Gastroesophageal sphincter (tissue), 4 donors: Measurements from ENCODE around the gene HK2. TPM values are rescaled to one million over a fixed set of nuclear protein-coding genes. Genes with fewer than 3 reads are reported as not detected.

Experiments
- ATAC-seq: fragments of 150-250 bp; one replicate; pipeline ENCODE4 v1.9.1; 2016; ENCODE audit warnings: mild to moderate bottlenecking, moderate library complexity
- H3K27ac ChIP-seq, 4 donors: fragments of 200-600 bp; sonication (generic) in 3 of 4; 1 replicate in 3 of 4; 2 replicates in 1 of 4; pipeline ENCODE4 v1.5.1; 2016 to 2019
- H3K27me3 ChIP-seq: fragments of 200-600 bp; sonication (generic); one replicate; pipeline ENCODE4 v1.5.1; 2019
- H3K36me3 ChIP-seq, 2 donors: fragments of 200-600 bp; sonication (generic); one replicate each; pipeline ENCODE4 v1.5.1; 2019; ENCODE audit warnings: control low read depth in 1 of 2
- H3K4me1 ChIP-seq, 3 donors: fragments of 200-600 bp; sonication (generic); 1 replicate in 2 of 3; 2 replicates in 1 of 3; pipeline ENCODE4 v1.5.1; 2016 to 2019; ENCODE audit warnings: control low read depth in 2 of 3
- H3K4me3 ChIP-seq, 2 donors: fragments of 200-600 bp; sonication (generic); one replicate each; pipeline ENCODE4 v1.5.1; 2019; ENCODE audit warnings: mild to moderate bottlenecking in 1 of 2, moderate library complexity in 1 of 2
- H3K9me3 ChIP-seq, 3 donors: fragments of 200-600 bp; sonication (generic); one replicate each; pipeline ENCODE4 v1.5.1; 2017 to 2019; ENCODE audit warnings: control low read depth in 2 of 3
- CTCF ChIP-seq, 4 experiments: fragments of 200-600 bp in 2 of 4; fragments of 450-650 bp in 2 of 4; sonication (generic) in 1 of 4; IDR thresholded peaks; one replicate each; pipeline ENCODE4 v1.5.1; 2017 to 2019; ENCODE audit warnings: antibody characterized with exemption in 4 of 4, mild to moderate bottlenecking in 2 of 4, moderate library complexity in 2 of 4
- EP300 ChIP-seq: sonication (generic); formaldehyde crosslinking; IDR thresholded peaks from one replicate; pipeline ENCODE4 v1.6.1; 2017; ENCODE audit warnings: antibody characterized with exemption, mild to moderate bottlenecking
- POLR2A ChIP-seq, 2 donors: fragments of 450-650 bp; IDR thresholded peaks; one replicate each; pipeline ENCODE4 v1.6.1; 2017; ENCODE audit warnings: antibody characterized with exemption in 2 of 2, mild to moderate bottlenecking in 2 of 2, moderate library complexity in 1 of 2
- POLR2AphosphoS5 ChIP-seq: sonication (generic); formaldehyde crosslinking; IDR thresholded peaks from one replicate; pipeline ENCODE4 v1.6.1; 2017; ENCODE audit warnings: antibody characterized with exemption
- WGBS, 2 donors: methylation state at CpG; one replicate each; pipeline ENCODE4 v1.1.5; 2018; ENCODE audit warnings: low coverage in 1 of 2; 5-methylcytosine and 5-hydroxymethylcytosine counted together
- total RNA-seq, 4 donors: library from RNA; depleted of rRNA; stranded (reverse); fragments of >200 nt; gene quantifications; one replicate each; pipeline ENCODE4 v1.1.0, GENCODE V29; 2016

HK2 gene
- total RNA-seq, 4 donors from 2014 or later = 0.82 to 6.1 (median 2.1) TPM

- 0% methylated on average over 5 of the region's 34 CpGs; no CpG with 5 or more reads in 1 of the 2 donors for WGBS, 2 donors
- peaks cover 46% of the 10 kb centered on the region for H3K27me3 ChIP-seq
- H3K36me3 ChIP-seq = no peaks in the 10 kb centered on the region
- peak overlapping the region in 1 of 2 donors; percentile 29 for H3K4me3 ChIP-seq
- H3K9me3 ChIP-seq = peaks cover 0 to 16% (median 0%) of the 10 kb centered on the region in 3 donors
- no peak overlapping the region for H3K27ac ChIP-seq
- no peak for ATAC-seq
- H3K4me1 ChIP-seq = peaks cover 0 to 7% (median 3%) of the 10 kb centered on the region in 3 donors
- TF ChIP-seq POLR2AphosphoS5 (no peak), EP300 (no peak), CTCF (IDR thresholded peaks at IDR 0.05) (peak; percentile 68 to 85 (median 78)), POLR2A (IDR thresholded peaks at IDR 0.05) (no peak)
Measured at GRCh38 chr2:74919827-74920226, 85.9 kb downstream of the HK2 start.

- peaks cover 37% of the 10 kb centered on the region for H3K27me3 ChIP-seq
- 94 to 100% methylated on average over 1 to 2 of the region's 2 CpGs for WGBS, 2 donors
- no peak overlapping the region for H3K4me3 ChIP-seq
- peaks cover 0 to 16% (median 0%) of the 10 kb centered on the region in 3 donors for H3K9me3 ChIP-seq
- H3K4me1 ChIP-seq = peaks cover 0 to 7% (median 3%) of the 10 kb centered on the region in 3 donors
- H3K27ac ChIP-seq = no peak overlapping the region
- ATAC-seq = no peak
- H3K36me3 ChIP-seq = no peaks in the 10 kb centered on the region
- no peak for TF ChIP-seq POLR2AphosphoS5
- no peak for TF ChIP-seq CTCF (IDR thresholded peaks at IDR 0.05)
- no peak for TF ChIP-seq POLR2A (IDR thresholded peaks at IDR 0.05)
- no peak for TF ChIP-seq EP300
Measured at GRCh38 chr2:74921236-74921736, 87.4 kb downstream of the HK2 start.

- peaks cover 32% of the 10 kb centered on the region for H3K27me3 ChIP-seq
- H3K27ac ChIP-seq = no peak overlapping the region
- peaks cover 0 to 16% (median 0%) of the 10 kb centered on the region in 3 donors for H3K9me3 ChIP-seq
- 79 to 83% methylated on average over 3 to 5 of the region's 5 CpGs for WGBS, 2 donors
- H3K36me3 ChIP-seq = no peaks in the 10 kb centered on the region
- H3K4me3 ChIP-seq = no peak overlapping the region
- TF ChIP-seq POLR2AphosphoS5 (no peak), CTCF (IDR thresholded peaks at IDR 0.05) (no peak), EP300 (no peak)
- ATAC-seq = peak; percentile 33
- H3K4me1 ChIP-seq = peaks cover 0 to 7% (median 3%) of the 10 kb centered on the region in 3 donors
Measured at GRCh38 chr2:74922592-74923227, 88.8 kb downstream of the HK2 start.

GRCh38 chr2:74924463-74925265, 90.7 kb downstream of the HK2 start:
- no peak for TF ChIP-seq CTCF (IDR thresholded peaks at IDR 0.05)
- TF ChIP-seq POLR2A (IDR thresholded peaks at IDR 0.05) = no peak
- TF ChIP-seq POLR2AphosphoS5 = no peak
- no peak for TF ChIP-seq EP300
- H3K4me3 ChIP-seq = no peak overlapping the region
- 86% methylated on average over 5 to 6 of the region's 11 CpGs for WGBS, 2 donors
- no peak for ATAC-seq
- H3K36me3 ChIP-seq = no peaks in the 10 kb centered on the region
- peaks cover 0 to 16% (median 0%) of the 10 kb centered on the region in 3 donors for H3K9me3 ChIP-seq
- H3K27ac ChIP-seq = no peak overlapping the region
- peaks cover 0 to 5% (median 3%) of the 10 kb centered on the region in 3 donors for H3K4me1 ChIP-seq
- H3K27me3 ChIP-seq = peaks cover 18% of the 10 kb centered on the region
